Thymus (tissue), 11 donors: Measurements from ENCODE around the gene CRISPLD2. TPM values are rescaled to one million over a fixed set of nuclear protein-coding genes. Genes with fewer than 3 reads are reported as not detected.
"Not testable (repeated sequence)": the region's sequence is repeated elsewhere in the genome, so short reads cannot be mapped to it uniquely, and the experiment has no call there.

ENCODE experiments used
- DNase-seq, 9 donors: peaks; one replicate each; pipeline ENCODE4 v3.0.0-alpha.2; 2013; ENCODE audit warnings: low spot score in 9 of 9, low read depth in 6 of 9, missing footprints in 1 of 9
- H3K27ac ChIP-seq, 2 donors: one replicate each; pipeline ENCODE4 v1.5.1; 2013; ENCODE audit warnings: control low read depth in 1 of 2, low read depth in 1 of 2, low read length in 1 of 2, mild to moderate bottlenecking in 1 of 2, moderate library complexity in 1 of 2
- H3K27me3 ChIP-seq, 2 donors: one replicate each; pipeline ENCODE4 v1.5.1; 2013; ENCODE audit warnings: low read length in 1 of 2; ENCODE audit not compliant: control insufficient read depth in 2 of 2, insufficient read depth in 1 of 2
- H3K36me3 ChIP-seq, 2 donors: one replicate each; pipeline ENCODE4 v1.5.1; 2013; ENCODE audit warnings: low read length in 1 of 2, mild to moderate bottlenecking in 1 of 2, moderate library complexity in 1 of 2; ENCODE audit not compliant: control insufficient read depth in 2 of 2, insufficient read depth in 2 of 2
- H3K4me1 ChIP-seq, 2 donors: one replicate each; pipeline ENCODE4 v1.5.1; 2013; ENCODE audit warnings: low read length in 2 of 2; ENCODE audit not compliant: control insufficient read depth in 2 of 2, insufficient read depth in 2 of 2
- H3K4me3 ChIP-seq, 2 donors: one replicate each; pipeline ENCODE4 v1.5.1; 2013; ENCODE audit warnings: low read length in 2 of 2, control low read depth in 1 of 2, mild to moderate bottlenecking in 1 of 2
- H3K9me3 ChIP-seq, 2 donors: one replicate each; pipeline ENCODE4 v1.5.1; 2013; ENCODE audit warnings: low read length in 1 of 2, mild to moderate bottlenecking in 1 of 2; ENCODE audit not compliant: control insufficient read depth in 2 of 2, insufficient read depth in 1 of 2
- WGBS: extraction: QIAGEN DNeasy Blood & Tissue Kit; methylation state at CpG from one replicate; pipeline ENCODE4 v1.1.7; 2013; 5-methylcytosine and 5-hydroxymethylcytosine counted together
- polyA plus RNA-seq: library from polyadenylated mRNA; stranded (reverse); fragments of 200-250 nt; gene quantifications from one replicate; pipeline ENCODE4 v1.2.3, GENCODE V29; 2013
- total RNA-seq: library from RNA; stranded (reverse); fragments of 120-200 nt; gene quantifications from one replicate; pipeline ENCODE4 v1.2.4, GENCODE V29; 2013
- donor health status: healthy.

Gene CRISPLD2
- total and polyA plus RNA-seq, 2 donors, result 2.1 to 7.2 TPM

- Histone ChIP-seq H3K27me3 (peaks cover 0 to 36% of the 10 kb centered on the region in 2 donors), H3K9me3 (no peaks in the 10 kb centered on the region), H3K4me1 (peaks cover 0 to 5% of the 10 kb centered on the region in 2 donors), H3K4me3 (no peak overlapping the region), H3K36me3 (no peaks in the 10 kb centered on the region), H3K27ac (no peak overlapping the region)
- 66% methylated on average over 23 of the region's 23 CpGs for WGBS
- DNase-seq, result no peak
These were observed 28.0 kb downstream of the CRISPLD2 start for GRCh38 chr16:84847564-84848355.

- Histone ChIP-seq H3K9me3 (no peaks in the 10 kb centered on the region), H3K36me3 (no peaks in the 10 kb centered on the region), H3K27me3 (peaks cover 0 to 30% of the 10 kb centered on the region in 2 donors), H3K4me3 (no peak overlapping the region), H3K4me1 (no peaks in the 10 kb centered on the region), H3K27ac (no peak overlapping the region)
- DNase-seq, result no peak
- whole genome bisulfite sequencing, result 65% methylated on average over 22 of the region's 22 CpGs
These were observed 29.3 kb downstream of the CRISPLD2 start for GRCh38 chr16:84848986-84849634.

GRCh38 chr16:84849751-84850150 lies 30.0 kb downstream of the CRISPLD2 start:
- H3K36me3 ChIP-seq, result no peaks in the 10 kb centered on the region
- DNase-seq, result no peak
- H3K27ac ChIP-seq, result no peak overlapping the region
- WGBS, result 96% methylated on average over 6 of the region's 6 CpGs
- H3K9me3 ChIP-seq, result no peaks in the 10 kb centered on the region
- H3K27me3 ChIP-seq, result peaks cover 0 to 32% of the 10 kb centered on the region in 2 donors
- H3K4me1 ChIP-seq, result no peaks in the 10 kb centered on the region
- H3K4me3 ChIP-seq, result no peak overlapping the region

GRCh38 chr16:84850714-84851113 lies 30.9 kb downstream of the CRISPLD2 start:
- H3K4me1 ChIP-seq, result no peaks in the 10 kb centered on the region
- H3K9me3 ChIP-seq, result no peaks in the 10 kb centered on the region
- no peak for DNase-seq
- no peaks in the 10 kb centered on the region for H3K36me3 ChIP-seq
- no peak overlapping the region for H3K27ac ChIP-seq
- peaks cover 0 to 28% of the 10 kb centered on the region in 2 donors for H3K27me3 ChIP-seq
- H3K4me3 ChIP-seq, result no peak overlapping the region
- WGBS, result 95% methylated on average over 6 of the region's 6 CpGs

- WGBS, result 92% methylated on average over 18 of the region's 18 CpGs
- Histone ChIP-seq H3K27me3 (peaks cover 0 to 28% of the 10 kb centered on the region in 2 donors), H3K4me1 (no peaks in the 10 kb centered on the region), H3K36me3 (no peaks in the 10 kb centered on the region), H3K9me3 (no peaks in the 10 kb centered on the region), H3K27ac (no peak overlapping the region), H3K4me3 (no peak overlapping the region)
- no peak for DNase-seq
These were observed 31.7 kb downstream of the CRISPLD2 start for GRCh38 chr16:84851192-84852127.

- 57% methylated on average over 16 of the region's 16 CpGs for WGBS
- no peak overlapping the region for H3K27ac ChIP-seq
These were observed 33.7 kb downstream of the CRISPLD2 start for GRCh38 chr16:84853534-84853933.

GRCh38 chr16:84854759-84855158 lies 35.0 kb downstream of the CRISPLD2 start:
- H3K27me3 ChIP-seq, result peaks cover 0 to 8% of the 10 kb centered on the region in 2 donors
- no peak for DNase-seq
- no peak overlapping the region for H3K27ac ChIP-seq
- H3K9me3 ChIP-seq, result peaks cover 0 to 6% of the 10 kb centered on the region in 2 donors
- H3K4me1 ChIP-seq, result no peaks in the 10 kb centered on the region
- no peak overlapping the region for H3K4me3 ChIP-seq
- WGBS, result 96% methylated on average over 11 of the region's 11 CpGs
- H3K36me3 ChIP-seq, result no peaks in the 10 kb centered on the region

More at GRCh38 chr16:84853534-84853933, 33.7 kb downstream of the CRISPLD2 start:
- Histone ChIP-seq H3K4me1 (no peaks in the 10 kb centered on the region), H3K4me3 (no peak overlapping the region), H3K36me3 (no peaks in the 10 kb centered on the region), H3K9me3 (no peaks in the 10 kb centered on the region), H3K27me3 (peaks cover 0 to 16% of the 10 kb centered on the region in 2 donors)
- no peak for DNase-seq

- not testable (repeated sequence) for H3K27me3 ChIP-seq, H3K4me1 ChIP-seq, DNase-seq, H3K4me3 ChIP-seq, H3K36me3 ChIP-seq, H3K27ac ChIP-seq
- H3K9me3 ChIP-seq, result peaks cover 0 to 11% of the 10 kb centered on the region in 2 donors
- whole genome bisulfite sequencing, result 93% methylated on average over 4 of the region's 4 CpGs
These were observed 35.8 kb downstream of the CRISPLD2 start for GRCh38 chr16:84855435-84856202.
